Ishikawa (cell line): ENCODE results near the gene SLC35G1.

Source experiments
- CEBPB ChIP-seq: IDR thresholded peaks from 2 replicates; pipeline ENCODE4 v1.6.1; 2012
- CREB1 ChIP-seq: IDR thresholded peaks from 2 replicates; pipeline ENCODE4 v1.6.1; 2012; ENCODE audit warnings: low read depth
- EGR1 ChIP-seq: IDR thresholded peaks from 2 replicates; pipeline ENCODE4 v1.6.1; 2012
- EP300 ChIP-seq: IDR thresholded peaks from 2 replicates; pipeline ENCODE4 v1.6.1; 2012; ENCODE audit warnings: borderline replicate concordance
- FOXM1 ChIP-seq: IDR thresholded peaks from 2 replicates; pipeline ENCODE4 v1.6.1; 2012; ENCODE audit warnings: low read depth, borderline replicate concordance
- NFIC ChIP-seq: IDR thresholded peaks from 2 replicates; pipeline ENCODE4 v1.6.1; 2012
- RAD21 ChIP-seq: IDR thresholded peaks from 2 replicates; pipeline ENCODE4 v1.6.1; 2012; ENCODE audit warnings: low read depth
- TAF1 ChIP-seq: IDR thresholded peaks from 2 replicates; pipeline ENCODE4 v1.6.1; 2012; ENCODE audit warnings: low read depth, mild to moderate bottlenecking
- TCF12 ChIP-seq: IDR thresholded peaks from 2 replicates; pipeline ENCODE4 v1.6.1; 2012; ENCODE audit warnings: low read depth
- TEAD4 ChIP-seq: IDR thresholded peaks from 2 replicates; pipeline ENCODE4 v1.6.1; 2012
- USF1 ChIP-seq: IDR thresholded peaks from 2 replicates; pipeline ENCODE4 v1.6.1; 2012
- YY1 ChIP-seq: IDR thresholded peaks from 2 replicates; pipeline ENCODE4 v1.6.1; 2012; ENCODE audit warnings: low read depth
- ZBTB7A ChIP-seq: IDR thresholded peaks from 2 replicates; pipeline ENCODE4 v1.6.1; 2012; ENCODE audit warnings: low read depth
- TF ChIP-seq, protein P1 (sequence below): IDR thresholded peaks from 2 replicates; pipeline ENCODE4 v1.6.1; 2012
- TF ChIP-seq, protein P2 (sequence below): IDR thresholded peaks from 2 replicates; pipeline ENCODE4 v1.6.1; 2012; ENCODE audit warnings: low read depth, mild to moderate bottlenecking

SLC35G1 gene

GRCh38 chr10:93938140-93938539, 44.4 kb downstream of the SLC35G1 start:
- TF ChIP-seq, protein P1, sequence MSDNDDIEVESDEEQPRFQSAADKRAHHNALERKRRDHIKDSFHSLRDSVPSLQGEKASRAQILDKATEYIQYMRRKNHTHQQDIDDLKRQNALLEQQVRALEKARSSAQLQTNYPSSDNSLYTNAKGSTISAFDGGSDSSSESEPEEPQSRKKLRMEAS = no peak
- TF ChIP-seq USF1 (no peak), TCF12 (no peak), CREB1 (no peak), FOXM1 (no peak), YY1 (no peak), CEBPB (no peak), EGR1 (no peak), NFIC (no peak), TAF1 (no peak), RAD21 (no peak), TEAD4 (no peak), ZBTB7A (no peak), EP300 (no peak)
- TF ChIP-seq, protein P2, sequence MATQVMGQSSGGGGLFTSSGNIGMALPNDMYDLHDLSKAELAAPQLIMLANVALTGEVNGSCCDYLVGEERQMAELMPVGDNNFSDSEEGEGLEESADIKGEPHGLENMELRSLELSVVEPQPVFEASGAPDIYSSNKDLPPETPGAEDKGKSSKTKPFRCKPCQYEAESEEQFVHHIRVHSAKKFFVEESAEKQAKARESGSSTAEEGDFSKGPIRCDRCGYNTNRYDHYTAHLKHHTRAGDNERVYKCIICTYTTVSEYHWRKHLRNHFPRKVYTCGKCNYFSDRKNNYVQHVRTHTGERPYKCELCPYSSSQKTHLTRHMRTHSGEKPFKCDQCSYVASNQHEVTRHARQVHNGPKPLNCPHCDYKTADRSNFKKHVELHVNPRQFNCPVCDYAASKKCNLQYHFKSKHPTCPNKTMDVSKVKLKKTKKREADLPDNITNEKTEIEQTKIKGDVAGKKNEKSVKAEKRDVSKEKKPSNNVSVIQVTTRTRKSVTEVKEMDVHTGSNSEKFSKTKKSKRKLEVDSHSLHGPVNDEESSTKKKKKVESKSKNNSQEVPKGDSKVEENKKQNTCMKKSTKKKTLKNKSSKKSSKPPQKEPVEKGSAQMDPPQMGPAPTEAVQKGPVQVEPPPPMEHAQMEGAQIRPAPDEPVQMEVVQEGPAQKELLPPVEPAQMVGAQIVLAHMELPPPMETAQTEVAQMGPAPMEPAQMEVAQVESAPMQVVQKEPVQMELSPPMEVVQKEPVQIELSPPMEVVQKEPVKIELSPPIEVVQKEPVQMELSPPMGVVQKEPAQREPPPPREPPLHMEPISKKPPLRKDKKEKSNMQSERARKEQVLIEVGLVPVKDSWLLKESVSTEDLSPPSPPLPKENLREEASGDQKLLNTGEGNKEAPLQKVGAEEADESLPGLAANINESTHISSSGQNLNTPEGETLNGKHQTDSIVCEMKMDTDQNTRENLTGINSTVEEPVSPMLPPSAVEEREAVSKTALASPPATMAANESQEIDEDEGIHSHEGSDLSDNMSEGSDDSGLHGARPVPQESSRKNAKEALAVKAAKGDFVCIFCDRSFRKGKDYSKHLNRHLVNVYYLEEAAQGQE = no peak

DNA sequence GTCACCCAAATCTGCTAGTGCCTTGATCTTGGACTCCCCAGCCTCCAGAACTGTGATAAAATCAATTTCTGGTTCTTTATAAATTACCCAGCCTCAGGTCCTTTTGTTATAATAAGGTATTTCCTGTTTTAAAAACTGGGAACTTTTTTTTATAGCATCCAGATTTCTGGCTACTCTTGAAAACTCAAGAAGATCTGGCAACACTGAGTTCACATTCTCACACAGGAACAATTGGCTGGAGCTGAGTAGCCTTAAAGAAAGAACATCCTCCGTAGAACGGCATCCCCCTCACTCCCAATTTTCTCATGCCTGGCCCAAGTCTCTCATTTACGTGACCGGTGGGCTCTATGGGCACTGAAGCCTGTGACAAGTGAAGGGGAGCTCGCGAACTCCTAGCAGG, 47.1 kb downstream of the SLC35G1 start:
- no peak for TF ChIP-seq EP300
- TF ChIP-seq ZBTB7A = no peak
- no peak for TF ChIP-seq EGR1
- TF ChIP-seq CREB1 = no peak
- no peak for TF ChIP-seq YY1
- TF ChIP-seq, protein P2 = no peak

DNA sequence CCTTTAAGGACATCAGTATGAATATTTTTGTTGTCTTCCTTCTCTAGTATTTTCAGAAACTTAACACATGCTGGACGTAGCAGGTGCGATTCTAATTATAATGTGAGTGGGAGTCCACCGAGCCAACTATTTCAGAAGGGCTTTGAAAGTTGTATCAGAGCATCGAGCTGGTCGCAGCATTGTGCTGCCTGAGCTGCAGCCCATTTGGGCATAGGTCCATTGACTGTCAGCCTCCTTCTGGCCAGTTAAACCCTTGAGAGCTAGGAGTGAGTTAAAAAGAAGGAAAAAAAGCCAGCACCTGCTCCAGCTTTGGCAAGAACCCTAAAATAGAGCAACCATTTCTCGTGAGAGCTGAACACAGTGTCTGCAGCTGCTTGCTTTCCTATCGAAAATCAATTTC, 47.8 kb downstream of the SLC35G1 start:
- TF ChIP-seq, protein P2 = no peak
- TF ChIP-seq CREB1 = no peak
- TF ChIP-seq CEBPB = no peak
- no peak for TF ChIP-seq YY1
- TF ChIP-seq NFIC = no peak
- no peak for TF ChIP-seq RAD21
- TF ChIP-seq USF1 = no peak
- TF ChIP-seq FOXM1 = no peak
- no peak for TF ChIP-seq TAF1
- TF ChIP-seq, protein P1 = no peak
- TF ChIP-seq EP300 = no peak
- no peak for TF ChIP-seq TEAD4
- no peak for TF ChIP-seq EGR1

- TF ChIP-seq USF1 (no peak), CEBPB (no peak), RAD21 (no peak), CREB1 (no peak), TEAD4 (no peak), EGR1 (no peak), EP300 (no peak), TAF1 (no peak), FOXM1 (no peak), ZBTB7A (no peak), YY1 (no peak), TCF12 (no peak), NFIC (no peak)
- TF ChIP-seq, protein P2 = no peak
- TF ChIP-seq, protein P1 = no peak
Observed at GRCh38 chr10:93945819-93946218, 52.0 kb downstream of the SLC35G1 start.
